NB4 (cell line): ENCODE results near the gene GABRB3.

Experiments
- DNase-seq: peaks from one replicate; pipeline ENCODE4 v3.0.0; 2010; ENCODE audit warnings: low read depth
- H3K4me3 ChIP-seq: one replicate; pipeline ENCODE4 v1.5.1; 2011; ENCODE audit warnings: mild to moderate bottlenecking, low read depth, low read length, moderate library complexity
- CTCF ChIP-seq: IDR thresholded peaks from one replicate; pipeline ENCODE4 v1.5.1; 2012; ENCODE audit warnings: low read depth, low read length
- MAX ChIP-seq: IDR thresholded peaks from 2 replicates; pipeline ENCODE4 v1.6.1; 2011; ENCODE audit warnings: low read depth, low read length
- MYC ChIP-seq: IDR thresholded peaks from 2 replicates; pipeline ENCODE4 v1.6.1; 2011; ENCODE audit warnings: low read depth, low read length
- POLR2A ChIP-seq: IDR thresholded peaks from 2 replicates; pipeline ENCODE4 v1.6.1; 2011; ENCODE audit warnings: mild to moderate bottlenecking; ENCODE audit not compliant: insufficient read length; ENCODE audit errors: extremely low read depth

Gene GABRB3

GRCh38 chr15:26561130-26561529 lies 211.7 kb downstream of the GABRB3 start:
- TF ChIP-seq MYC: no peak
- no peak for TF ChIP-seq CTCF
- no peak for TF ChIP-seq MAX
- no peak for TF ChIP-seq POLR2A
- DNase-seq: no peak
- no peak overlapping the region for H3K4me3 ChIP-seq

GRCh38 chr15:26555898-26556297 lies 217.0 kb downstream of the GABRB3 start:
- DNase-seq: no peak
- no peak for TF ChIP-seq POLR2A
- no peak for TF ChIP-seq MYC
- TF ChIP-seq CTCF: no peak
- TF ChIP-seq MAX: no peak
- H3K4me3 ChIP-seq: no peak overlapping the region

GRCh38 chr15:26551473-26551872 lies 221.4 kb downstream of the GABRB3 start:
- no peak for TF ChIP-seq CTCF
- TF ChIP-seq MYC: no peak
- no peak for TF ChIP-seq MAX
- no peak for TF ChIP-seq POLR2A
- no peak overlapping the region for H3K4me3 ChIP-seq
- DNase-seq: no peak

GRCh38 chr15:26550880-26551279 lies 222.0 kb downstream of the GABRB3 start:
- no peak for TF ChIP-seq POLR2A
- TF ChIP-seq MYC: no peak
- no peak for TF ChIP-seq CTCF
- no peak for TF ChIP-seq MAX
- no peak for DNase-seq
- H3K4me3 ChIP-seq: no peak overlapping the region

- TF ChIP-seq MYC (no peak), MAX (no peak), CTCF (no peak), POLR2A (no peak)
- no peak for DNase-seq
- no peak overlapping the region for H3K4me3 ChIP-seq
Measured at GRCh38 chr15:26537663-26538062, 235.2 kb downstream of the GABRB3 start.

- H3K4me3 ChIP-seq: no peak overlapping the region
- DNase-seq: no peak
- TF ChIP-seq MYC: no peak
- no peak for TF ChIP-seq POLR2A
- no peak for TF ChIP-seq MAX
- no peak for TF ChIP-seq CTCF
Measured at GRCh38 chr15:26531489-26531888, 241.4 kb downstream of the GABRB3 start.
